AG04450 (cell line): ENCODE data around the gene DAZL. TPM values are rescaled to one million over a fixed set of nuclear protein-coding genes. Genes with fewer than 3 reads are reported as not detected.

Source experiments
- CTCF ChIA-PET: fragments of 300-600, 350-600 bp; formaldehyde crosslinking; extraction: SDS; loops from one replicate; lab custom pipeline; 2022; ENCODE audit warnings: antibody characterized with exemption, inconsistent platforms; lab: Charles Lee
- POLR2A ChIA-PET: fragments of 350-600 bp; formaldehyde crosslinking; extraction: SDS; loops from one replicate; lab custom pipeline; 2021; ENCODE audit warnings: antibody characterized with exemption, inconsistent platforms; lab: Yijun Ruan, JAX
- DNase-seq: peaks from one replicate; pipeline ENCODE4 v3.0.0-alpha.2; 2011; ENCODE audit warnings: low read depth, low spot score
- H3K27ac ChIP-seq: one replicate; pipeline ENCODE4 v1.5.1; 2012; ENCODE audit warnings: low read depth, low read length, control low read depth
- H3K27me3 ChIP-seq: one replicate; pipeline ENCODE4 v1.6.0; 2012; ENCODE audit warnings: low read length; ENCODE audit not compliant: control insufficient read depth, insufficient read depth
- H3K4me3 ChIP-seq: 2 replicates; pipeline ENCODE4 v1.5.1; 2011; ENCODE audit warnings: mild to moderate bottlenecking, low read depth, low read length, control low read depth
- H3K9me3 ChIP-seq: 2 replicates; pipeline ENCODE4 v1.5.1; 2012; ENCODE audit warnings: low read length; ENCODE audit not compliant: control insufficient read depth, insufficient read depth
- polyA plus RNA-seq: library from polyadenylated mRNA; depleted of rRNA; stranded (reverse); fragments of >200 nt; gene quantifications from 2 replicates; pipeline ENCODE4 v1.2.3, GENCODE V29; 2011
- TF ChIP-seq, protein P1 (sequence below): IDR thresholded peaks from 2 replicates; pipeline ENCODE4 v1.5.1; 2011; ENCODE audit warnings: low read depth, low read length, control low read depth, inconsistent platforms

Gene DAZL
- polyA plus RNA-seq, 1 experiment, result not detected

GRCh38 chr3:16606398-16606797 is 1.2 kb upstream of the DAZL start:
- POLR2A ChIA-PET, result no interaction called here
- peaks cover 9% of the 10 kb centered on the region; the same call in 1 of the 2 replicates for H3K9me3 ChIP-seq
- CTCF ChIA-PET, result interaction anchor here (0.6 kb wide), 1 partner anchor 266 kb away, joined by 3 read pairs; no protein-coding TSS in a partner anchor
- H3K27me3 ChIP-seq, result no peaks in the 10 kb centered on the region
- H3K27ac ChIP-seq, result no peak overlapping the region
- DNase-seq, result no peak
- TF ChIP-seq, protein P1, sequence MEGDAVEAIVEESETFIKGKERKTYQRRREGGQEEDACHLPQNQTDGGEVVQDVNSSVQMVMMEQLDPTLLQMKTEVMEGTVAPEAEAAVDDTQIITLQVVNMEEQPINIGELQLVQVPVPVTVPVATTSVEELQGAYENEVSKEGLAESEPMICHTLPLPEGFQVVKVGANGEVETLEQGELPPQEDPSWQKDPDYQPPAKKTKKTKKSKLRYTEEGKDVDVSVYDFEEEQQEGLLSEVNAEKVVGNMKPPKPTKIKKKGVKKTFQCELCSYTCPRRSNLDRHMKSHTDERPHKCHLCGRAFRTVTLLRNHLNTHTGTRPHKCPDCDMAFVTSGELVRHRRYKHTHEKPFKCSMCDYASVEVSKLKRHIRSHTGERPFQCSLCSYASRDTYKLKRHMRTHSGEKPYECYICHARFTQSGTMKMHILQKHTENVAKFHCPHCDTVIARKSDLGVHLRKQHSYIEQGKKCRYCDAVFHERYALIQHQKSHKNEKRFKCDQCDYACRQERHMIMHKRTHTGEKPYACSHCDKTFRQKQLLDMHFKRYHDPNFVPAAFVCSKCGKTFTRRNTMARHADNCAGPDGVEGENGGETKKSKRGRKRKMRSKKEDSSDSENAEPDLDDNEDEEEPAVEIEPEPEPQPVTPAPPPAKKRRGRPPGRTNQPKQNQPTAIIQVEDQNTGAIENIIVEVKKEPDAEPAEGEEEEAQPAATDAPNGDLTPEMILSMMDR, result no peak
- H3K4me3 ChIP-seq, result no peak overlapping the region

- POLR2A ChIA-PET, result no interaction called here
- DNase-seq, result no peak
- no peak overlapping the region for H3K4me3 ChIP-seq
- TF ChIP-seq, protein P1, result no peak
- H3K27ac ChIP-seq, result no peak overlapping the region
- CTCF ChIA-PET, result no interaction called here
- no peaks in the 10 kb centered on the region for H3K27me3 ChIP-seq
- H3K9me3 ChIP-seq, result peaks cover 9% of the 10 kb centered on the region; the same call in 1 of the 2 replicates
Measured at GRCh38 chr3:16605966-16606365, 743 bp upstream of the DAZL start.

DNA sequence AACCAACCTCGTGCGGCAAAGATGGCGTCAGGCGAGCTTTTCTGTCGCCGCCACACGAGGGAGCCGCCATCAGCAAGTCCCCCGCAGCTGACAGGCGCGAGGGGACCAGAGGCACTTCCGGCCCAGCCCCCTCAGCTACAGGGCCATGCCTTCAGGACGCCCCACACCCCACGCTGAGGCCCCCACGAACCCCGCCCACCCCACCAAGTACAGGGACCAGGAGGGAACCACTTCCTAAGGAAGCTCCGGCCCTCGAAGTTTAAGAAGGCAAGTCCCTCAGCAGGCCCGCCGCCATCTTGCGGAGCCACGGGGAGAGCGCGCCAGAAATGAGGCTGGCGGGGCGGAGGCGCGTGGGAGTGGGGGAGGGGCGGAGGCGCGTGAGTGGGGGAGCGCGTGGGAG is 790 bp downstream of the DAZL start:
- no peak overlapping the region for H3K27ac ChIP-seq
- H3K9me3 ChIP-seq, result peaks cover 9% of the 10 kb centered on the region; the same call in 1 of the 2 replicates
- CTCF ChIA-PET, result interaction anchor here (4.7 kb wide), 1 partner anchor 629 kb away, joined by 74 read pairs; no protein-coding TSS in a partner anchor
- POLR2A ChIA-PET, result no interaction called here
- TF ChIP-seq, protein P1, result no peak
- H3K4me3 ChIP-seq, result no peak overlapping the region
- no peak for DNase-seq
- no peaks in the 10 kb centered on the region for H3K27me3 ChIP-seq

DNA sequence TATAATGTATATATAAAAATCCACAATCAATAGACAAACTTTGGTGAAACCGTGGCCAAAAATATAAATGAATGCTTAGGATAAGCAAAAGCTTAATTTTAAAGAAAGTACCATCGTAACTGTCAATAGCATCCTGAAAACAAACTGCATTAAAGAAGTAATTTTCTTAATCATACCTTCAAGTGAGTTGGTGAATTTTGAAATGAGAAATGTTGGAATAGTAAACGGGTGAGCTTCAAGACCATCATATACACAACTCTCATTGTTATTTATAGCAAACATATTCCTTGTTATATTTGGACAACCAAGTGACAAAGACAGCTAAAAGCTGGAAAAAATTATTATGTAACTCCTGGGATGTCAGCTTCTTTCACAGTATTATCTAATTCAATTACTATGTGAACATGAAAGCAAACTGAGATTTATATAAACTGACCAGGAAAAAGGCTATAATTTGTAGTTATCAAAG is 3.7 kb downstream of the DAZL start:
- no peak for DNase-seq
- ChIA-PET CTCF (interaction anchor here (0.5 to 6.4 kb wide), 40 partner anchors 8 to 1843 kb away, joined by 3 to 74 read pairs (median 4); partner anchors contain the start of gene PLCL2), POLR2A (no interaction called here)
- H3K4me3 ChIP-seq, result no peak overlapping the region
- no peaks in the 10 kb centered on the region for H3K27me3 ChIP-seq
- H3K9me3 ChIP-seq, result peaks cover 9% of the 10 kb centered on the region; the same call in 1 of the 2 replicates
- TF ChIP-seq, protein P1, result 0 out of 2 replicates have a peak, but pooled peaks have one; percentile 2
- no peak overlapping the region for H3K27ac ChIP-seq

DNA sequence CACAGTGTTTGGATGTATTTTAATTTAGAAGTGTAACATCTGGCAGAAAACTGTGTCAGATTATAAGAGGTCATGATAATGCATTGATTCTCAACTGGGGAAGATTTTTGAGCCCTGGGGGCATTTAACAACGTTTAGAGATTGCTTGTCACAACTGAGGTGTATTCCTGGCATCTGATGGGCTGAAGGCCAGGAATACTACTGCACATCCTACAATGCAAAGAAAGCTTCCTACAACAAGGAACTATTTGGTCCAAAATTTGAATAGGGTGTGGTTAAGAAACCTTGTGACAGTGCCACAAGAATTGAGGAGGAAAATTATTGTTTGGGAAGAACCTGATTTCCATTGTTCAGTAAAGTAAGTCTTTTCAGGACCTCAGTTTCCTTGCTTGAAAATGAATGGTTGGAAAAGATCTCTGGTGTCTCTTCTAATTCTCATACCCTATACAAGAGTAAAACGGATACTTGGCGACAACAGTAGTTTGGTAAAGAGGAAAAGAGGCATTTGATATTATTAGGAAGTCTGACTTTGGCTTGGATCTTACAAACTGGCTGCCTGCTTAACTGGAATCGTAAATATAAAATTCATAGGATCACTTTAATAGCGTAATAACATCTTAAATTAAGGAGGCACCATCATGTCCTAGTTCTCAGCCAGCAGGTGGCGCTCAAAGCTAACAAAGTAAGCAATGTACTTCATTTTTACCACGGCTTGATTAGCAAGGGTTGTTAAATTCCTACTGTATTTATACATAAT is 4.3 kb downstream of the DAZL start:
- H3K27me3 ChIP-seq, result no peaks in the 10 kb centered on the region
- H3K4me3 ChIP-seq, result no peak overlapping the region
- H3K9me3 ChIP-seq, result peaks cover 9% of the 10 kb centered on the region; the same call in 1 of the 2 replicates
- peak; percentile 68 for DNase-seq
- TF ChIP-seq, protein P1, result peak; percentile 83
- H3K27ac ChIP-seq, result no peak overlapping the region
- POLR2A ChIA-PET, result no interaction called here
- CTCF ChIA-PET, result interaction anchor here (0.5 to 6.4 kb wide), 42 partner anchors 8 to 1844 kb away, joined by 3 to 74 read pairs (median 4); partner anchors contain the start of gene PLCL2
